ENCODE data around the gene TCEA3. TPM values are rescaled to one million over a fixed set of nuclear protein-coding genes. Genes with fewer than 3 reads are reported as not detected.
A peak's percentile ranks its signal among the peaks of the same experiment; 100 is the strongest.

TCEA3 gene
- total RNA-seq, 4 donors from 2014 or later, result 64.6 to 125 (median 104) TPM

DNA sequence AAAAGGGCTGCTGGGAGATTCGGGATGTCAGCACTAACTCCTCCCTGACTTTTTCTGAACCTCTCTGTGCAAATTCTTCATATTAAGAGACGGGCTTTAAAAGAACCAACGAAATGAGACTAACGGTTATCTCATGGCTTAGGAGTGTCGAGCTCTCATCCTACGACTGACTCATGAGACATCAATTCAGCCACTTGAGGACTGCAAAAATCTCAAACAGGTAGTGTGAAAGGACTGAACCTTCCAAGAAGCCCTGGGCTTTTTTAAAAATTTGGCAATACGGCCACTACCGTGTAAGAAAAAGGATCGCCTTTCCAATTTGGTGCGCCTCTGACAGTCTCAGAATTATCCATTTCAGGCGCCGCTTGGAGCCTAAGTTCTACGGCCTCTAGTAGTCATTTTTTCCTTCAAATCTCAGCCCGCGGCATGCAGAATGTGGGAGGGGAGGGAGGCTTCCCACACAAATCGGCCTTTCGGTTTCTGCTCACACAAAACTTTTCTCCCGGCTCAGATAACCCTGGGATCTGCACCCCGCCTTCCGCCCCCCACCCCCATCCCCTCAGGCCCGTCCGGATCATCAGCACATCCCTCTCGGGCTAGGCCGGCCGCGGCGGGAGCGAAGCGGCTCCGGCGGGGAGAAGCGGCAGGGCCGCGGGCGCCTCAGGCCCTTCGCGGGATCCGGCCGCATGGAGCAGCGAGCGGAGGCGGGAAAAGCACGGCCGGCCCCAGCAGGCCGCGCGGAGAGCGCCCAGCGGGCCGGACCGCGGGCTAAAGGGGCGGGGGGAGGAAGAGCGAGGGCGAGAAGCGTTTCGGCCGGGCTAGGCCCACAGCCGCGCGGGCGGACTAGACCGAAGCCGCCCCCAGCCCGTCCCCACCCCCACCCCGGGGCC lies 81.1 kb downstream of the TCEA3 start:
- Histone ChIP-seq H3K4me3 (peak overlapping the region; percentile 78 to 99 (median 84)), H3K36me3 (no peaks in the 10 kb centered on the region), H3K9me3 (no peaks in the 10 kb centered on the region), H3K27me3 (no peaks in the 10 kb centered on the region), H3K27ac (peak overlapping the region; percentile 97 to 100 (median 98)), H3K4me1 (peaks cover 0 to 39% (median 4%) of the 10 kb centered on the region in 4 donors)
- DNase-seq, result peak in 2 of 3 donors; percentile 21 to 58
- TF ChIP-seq POLR2A (IDR thresholded peaks at IDR 0.05), result no peak
- TF ChIP-seq, protein P1, sequence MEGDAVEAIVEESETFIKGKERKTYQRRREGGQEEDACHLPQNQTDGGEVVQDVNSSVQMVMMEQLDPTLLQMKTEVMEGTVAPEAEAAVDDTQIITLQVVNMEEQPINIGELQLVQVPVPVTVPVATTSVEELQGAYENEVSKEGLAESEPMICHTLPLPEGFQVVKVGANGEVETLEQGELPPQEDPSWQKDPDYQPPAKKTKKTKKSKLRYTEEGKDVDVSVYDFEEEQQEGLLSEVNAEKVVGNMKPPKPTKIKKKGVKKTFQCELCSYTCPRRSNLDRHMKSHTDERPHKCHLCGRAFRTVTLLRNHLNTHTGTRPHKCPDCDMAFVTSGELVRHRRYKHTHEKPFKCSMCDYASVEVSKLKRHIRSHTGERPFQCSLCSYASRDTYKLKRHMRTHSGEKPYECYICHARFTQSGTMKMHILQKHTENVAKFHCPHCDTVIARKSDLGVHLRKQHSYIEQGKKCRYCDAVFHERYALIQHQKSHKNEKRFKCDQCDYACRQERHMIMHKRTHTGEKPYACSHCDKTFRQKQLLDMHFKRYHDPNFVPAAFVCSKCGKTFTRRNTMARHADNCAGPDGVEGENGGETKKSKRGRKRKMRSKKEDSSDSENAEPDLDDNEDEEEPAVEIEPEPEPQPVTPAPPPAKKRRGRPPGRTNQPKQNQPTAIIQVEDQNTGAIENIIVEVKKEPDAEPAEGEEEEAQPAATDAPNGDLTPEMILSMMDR (IDR thresholded peaks at IDR 0.05), result no peak

DNA sequence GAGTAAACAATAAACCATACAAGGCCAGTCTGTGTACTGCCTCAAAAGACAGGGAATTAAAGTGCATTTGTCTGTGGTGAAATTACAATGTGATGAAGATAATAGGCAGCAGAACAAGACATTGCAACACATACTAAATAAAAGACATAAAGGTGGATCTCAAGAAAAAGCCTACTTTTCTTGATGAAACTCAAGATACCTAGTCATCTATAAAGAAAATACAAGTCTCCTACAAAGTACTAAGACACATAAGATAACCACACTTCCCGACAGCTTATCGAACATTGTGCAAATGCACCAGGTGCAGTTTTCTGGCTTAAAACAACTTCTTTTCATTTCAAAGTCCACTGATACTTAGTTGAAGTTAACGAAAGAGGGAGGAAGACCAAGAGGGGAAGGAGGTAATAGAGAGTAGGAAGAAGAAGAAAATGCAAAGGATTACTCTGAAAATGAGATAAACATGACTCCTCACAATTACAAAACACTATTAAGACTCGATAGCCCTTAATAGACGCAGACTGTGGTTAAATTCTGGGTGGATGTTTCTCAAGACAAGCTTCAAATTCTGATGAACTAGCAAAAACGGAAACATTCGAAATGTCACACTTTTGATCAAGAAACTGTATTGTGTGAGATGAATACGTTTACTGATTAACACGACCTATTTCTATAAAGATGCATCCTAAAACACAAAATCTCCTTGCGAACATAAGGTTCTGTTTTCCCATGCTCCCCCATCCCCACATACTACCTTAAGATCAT lies 82.4 kb downstream of the TCEA3 start:
- DNase-seq, result no peak
- Histone ChIP-seq H3K9me3 (no peaks in the 10 kb centered on the region), H3K4me1 (peaks cover 0 to 53% (median 4%) of the 10 kb centered on the region in 4 donors), H3K4me3 (peak overlapping the region in 3 of 4 donors; percentile 78 to 86 (median 81)), H3K27me3 (no peaks in the 10 kb centered on the region), H3K27ac (peak overlapping the region in 1 of 4 donors; percentile 100), H3K36me3 (peaks cover 0 to 12% (median 0%) of the 10 kb centered on the region in 3 donors)
- TF ChIP-seq POLR2A (IDR thresholded peaks at IDR 0.05), result no peak
- TF ChIP-seq, protein P1 (IDR thresholded peaks at IDR 0.05), result no peak

DNA sequence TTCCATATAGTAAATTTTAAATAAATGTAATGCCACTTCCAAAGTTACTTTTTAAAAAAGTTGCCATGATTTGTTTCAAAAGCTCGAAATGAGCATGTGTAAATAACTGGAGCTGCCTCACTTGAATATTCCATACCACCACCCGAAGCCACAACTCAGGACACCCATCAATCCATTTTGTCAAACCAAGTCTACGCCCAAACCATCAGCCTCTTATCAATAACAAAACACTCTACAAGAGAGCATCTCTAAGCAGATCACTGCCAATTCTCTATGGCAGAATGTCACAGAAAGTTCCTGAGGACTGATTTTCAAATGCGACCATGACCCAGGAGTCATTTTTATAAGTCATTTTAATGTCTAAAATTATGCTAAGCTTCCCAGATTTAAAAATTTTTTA lies 84.9 kb downstream of the TCEA3 start:
- H3K27me3 ChIP-seq, result no peaks in the 10 kb centered on the region
- H3K9me3 ChIP-seq, result no peaks in the 10 kb centered on the region
- TF ChIP-seq POLR2A (IDR thresholded peaks at IDR 0.05), result no peak
- TF ChIP-seq, protein P1 (IDR thresholded peaks at IDR 0.05), result no peak
- DNase-seq, result no peak
- peaks cover 0 to 31% (median 0%) of the 10 kb centered on the region in 3 donors for H3K36me3 ChIP-seq
- H3K4me3 ChIP-seq, result no peak overlapping the region
- H3K27ac ChIP-seq, result no peak overlapping the region
- peaks cover 0 to 55% (median 4%) of the 10 kb centered on the region in 4 donors for H3K4me1 ChIP-seq

DNA sequence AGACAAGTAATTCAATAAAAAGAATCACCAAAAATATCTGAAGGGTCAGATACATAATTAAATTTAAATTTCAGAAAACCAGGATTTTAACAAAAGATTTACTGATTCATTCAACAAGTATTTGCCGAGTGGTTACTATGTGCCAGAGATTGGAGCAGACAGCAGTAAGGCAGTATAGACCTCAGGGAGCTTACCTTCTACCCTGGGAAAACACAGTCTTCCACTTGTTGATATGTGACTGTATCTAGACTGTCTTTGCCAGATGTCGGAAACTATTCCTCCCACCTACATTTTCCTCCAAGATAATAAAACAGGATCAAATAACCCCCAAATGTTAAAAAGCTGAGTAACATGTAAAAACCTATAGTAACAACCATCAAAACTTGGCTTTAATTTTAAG lies 86.7 kb downstream of the TCEA3 start:
- Histone ChIP-seq H3K4me3 (no peak overlapping the region), H3K36me3 (peaks cover 0 to 47% (median 0%) of the 10 kb centered on the region in 3 donors), H3K27ac (no peak overlapping the region), H3K4me1 (peaks cover 0 to 55% (median 4%) of the 10 kb centered on the region in 4 donors), H3K27me3 (no peaks in the 10 kb centered on the region), H3K9me3 (no peaks in the 10 kb centered on the region)
- TF ChIP-seq, protein P1 (IDR thresholded peaks at IDR 0.05), result no peak
- TF ChIP-seq POLR2A (IDR thresholded peaks at IDR 0.05), result no peak
- no peak for DNase-seq

DNA sequence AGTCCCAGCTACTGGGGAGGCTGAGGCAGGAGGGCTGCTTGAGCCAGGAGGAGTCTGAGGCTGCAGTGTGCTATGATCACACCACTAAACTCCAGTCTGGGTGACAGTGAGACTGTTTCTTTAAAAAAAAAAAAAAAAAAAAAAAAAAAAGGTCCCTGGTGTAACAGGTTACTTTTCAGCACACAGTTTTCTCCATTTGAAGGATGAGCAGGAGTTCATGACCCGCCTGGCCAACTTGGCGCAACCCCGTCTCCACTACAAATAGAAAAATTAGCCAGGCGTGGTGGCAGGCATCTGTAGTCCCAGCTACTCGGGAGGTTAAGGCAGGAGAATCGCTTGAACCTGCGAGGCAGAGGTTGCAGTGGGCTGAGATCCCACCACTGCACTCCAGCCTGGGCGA lies 92.8 kb downstream of the TCEA3 start:
- TF ChIP-seq, protein P1 (IDR thresholded peaks at IDR 0.05), result no peak
- TF ChIP-seq POLR2A (IDR thresholded peaks at IDR 0.05), result no peak

More for the DNA sequence above, 92.8 kb downstream of the TCEA3 start:
- Histone ChIP-seq H3K4me3 (no peak overlapping the region), H3K36me3 (peaks cover 0 to 89% (median 0%) of the 10 kb centered on the region in 3 donors), H3K27me3 (no peaks in the 10 kb centered on the region), H3K4me1 (no peaks in the 10 kb centered on the region), H3K9me3 (no peaks in the 10 kb centered on the region), H3K27ac (no peak overlapping the region)
- no peak for DNase-seq

Other genes starting within 250 kb of the TCEA3 start
- gene HTR1D, start 207.2 kb downstream of the TCEA3 start, total RNA-seq, result 10 to 100 TPM in 2 of 4 donors, 1 to 10 TPM in 2; 2.5 to 23.1 (median 11.1) TPM
- 100 to 1,000 TPM in 1 of 4 donors, 10 to 100 TPM in 3; 39.4 to 122 (median 54.8) TPM for gene HNRNPR, start 80.5 kb downstream of the TCEA3 start, total RNA-seq
- 10 to 100 TPM; 11.2 to 13.3 (median 12.0) TPM for gene ZNF436, start 54.9 kb downstream of the TCEA3 start, total RNA-seq
- gene ASAP3, start 59.4 kb upstream of the TCEA3 start, total RNA-seq, result 10 to 100 TPM; 11.2 to 33.5 (median 25.8) TPM
- gene E2F2, start 106.5 kb upstream of the TCEA3 start, total RNA-seq, result 10 to 100 TPM in 3 of 4 donors, 1 to 10 TPM in 1; 6.8 to 16.4 (median 13.6) TPM
- 100 to 1,000 TPM; 121 to 224 (median 167) TPM for gene ID3, start 134.8 kb upstream of the TCEA3 start, total RNA-seq